ENCODE results near the gene RALGAPA2.

The RALGAPA2 gene

GRCh38 chr20:20680991-20681508, 31.4 kb downstream of the RALGAPA2 start:
- no peak for TF ChIP-seq CTCF (IDR thresholded peaks at IDR 0.05; ENCODE audit: low read depth, low read length)
- H3K4me3 ChIP-seq (replicated peaks in 1 of 2; ENCODE audit: low read depth in 2 of 2, low read length in 2 of 2): no peak overlapping the region
- DNase-seq (ENCODE audit: low read depth in 2 of 2): no peak

- TF ChIP-seq CTCF (IDR thresholded peaks at IDR 0.05; ENCODE audit: low read depth, low read length): no peak
- DNase-seq (ENCODE audit: low read depth in 2 of 2): no peak
- H3K4me3 ChIP-seq (replicated peaks in 1 of 2; ENCODE audit: low read depth in 2 of 2, low read length in 2 of 2): no peak overlapping the region
Measured at GRCh38 chr20:20679316-20679715, 33.1 kb downstream of the RALGAPA2 start.

- no peak overlapping the region for H3K4me3 ChIP-seq (replicated peaks in 1 of 2; ENCODE audit: low read depth in 2 of 2, low read length in 2 of 2)
- no peak for TF ChIP-seq CTCF (IDR thresholded peaks at IDR 0.05; ENCODE audit: low read depth, low read length)
- peak; percentile 29 to 43 for DNase-seq (ENCODE audit: low read depth in 2 of 2)
Measured at GRCh38 chr20:20677186-20677585, 35.3 kb downstream of the RALGAPA2 start.

- H3K4me3 ChIP-seq (replicated peaks in 1 of 2; ENCODE audit: low read depth in 2 of 2, low read length in 2 of 2): no peak overlapping the region
- TF ChIP-seq CTCF (IDR thresholded peaks at IDR 0.05; ENCODE audit: low read depth, low read length): no peak
- peak in 1 of 2 donors; percentile 23 for DNase-seq (ENCODE audit: low read depth in 2 of 2)
Measured at GRCh38 chr20:20668639-20669038, 43.8 kb downstream of the RALGAPA2 start.

GRCh38 chr20:20666359-20666758, 46.1 kb downstream of the RALGAPA2 start:
- DNase-seq (ENCODE audit: low read depth in 2 of 2): no peak
- H3K4me3 ChIP-seq (replicated peaks in 1 of 2; ENCODE audit: low read depth in 2 of 2, low read length in 2 of 2): no peak overlapping the region
- no peak for TF ChIP-seq CTCF (IDR thresholded peaks at IDR 0.05; ENCODE audit: low read depth, low read length)

- no peak overlapping the region for H3K4me3 ChIP-seq (replicated peaks in 1 of 2; ENCODE audit: low read depth in 2 of 2, low read length in 2 of 2)
- DNase-seq (ENCODE audit: low read depth in 2 of 2): no peak
- no peak for TF ChIP-seq CTCF (IDR thresholded peaks at IDR 0.05; ENCODE audit: low read depth, low read length)
Measured at GRCh38 chr20:20665606-20666332, 46.7 kb downstream of the RALGAPA2 start.

All from cardiac fibroblast (primary cell).